Measurements from ENCODE around the gene MACROD2.

The MACROD2 gene

GRCh38 chr20:15422966-15423365 lies 1427.7 kb downstream of the MACROD2 start:
- no peak for DNase-seq

- no peak for DNase-seq
Observed at GRCh38 chr20:15439551-15439950, 1444.2 kb downstream of the MACROD2 start.

- DNase-seq, result no peak
Observed at GRCh38 chr20:15440049-15440820, 1444.9 kb downstream of the MACROD2 start.

GRCh38 chr20:15445056-15445840 lies 1449.9 kb downstream of the MACROD2 start:
- DNase-seq, result no peak

- DNase-seq, result no peak
Observed at GRCh38 chr20:15446373-15446772, 1451.1 kb downstream of the MACROD2 start.

GRCh38 chr20:15447549-15447948 lies 1452.2 kb downstream of the MACROD2 start:
- no peak for DNase-seq

- DNase-seq, result no peak
Observed at GRCh38 chr20:15449061-15449460, 1453.7 kb downstream of the MACROD2 start.

- no peak for DNase-seq
Observed at GRCh38 chr20:15451241-15451640, 1455.9 kb downstream of the MACROD2 start.

GRCh38 chr20:15455279-15455678 lies 1460.0 kb downstream of the MACROD2 start:
- no peak for DNase-seq

- DNase-seq, result no peak
Observed at GRCh38 chr20:15461938-15462337, 1466.6 kb downstream of the MACROD2 start.

GRCh38 chr20:15475483-15475882 lies 1480.2 kb downstream of the MACROD2 start:
- no peak for DNase-seq

- DNase-seq, result no peak
Observed at GRCh38 chr20:15476186-15476585, 1480.9 kb downstream of the MACROD2 start.

- no peak for DNase-seq
Observed at GRCh38 chr20:15476781-15477180, 1481.5 kb downstream of the MACROD2 start.

GRCh38 chr20:15482525-15482924 lies 1487.2 kb downstream of the MACROD2 start:
- DNase-seq, result no peak

GRCh38 chr20:15485519-15485918 lies 1490.2 kb downstream of the MACROD2 start:
- DNase-seq, result no peak

GRCh38 chr20:15487030-15487429 lies 1491.7 kb downstream of the MACROD2 start:
- no peak for DNase-seq

GRCh38 chr20:15487682-15488081 lies 1492.4 kb downstream of the MACROD2 start:
- no peak for DNase-seq

- DNase-seq, result no peak
Observed at GRCh38 chr20:15491575-15491974, 1496.3 kb downstream of the MACROD2 start.

- no peak for DNase-seq
Observed at GRCh38 chr20:15494851-15495250, 1499.5 kb downstream of the MACROD2 start.

GRCh38 chr20:15496501-15497039 lies 1501.3 kb downstream of the MACROD2 start:
- no peak for DNase-seq

GRCh38 chr20:15498926-15499325 lies 1503.6 kb downstream of the MACROD2 start:
- no peak for DNase-seq

GRCh38 chr20:15506311-15506710 lies 1511.0 kb downstream of the MACROD2 start:
- no peak for DNase-seq

GRCh38 chr20:15507151-15507550 lies 1511.8 kb downstream of the MACROD2 start:
- no peak for DNase-seq

- DNase-seq, result no peak
Observed at GRCh38 chr20:15511551-15511950, 1516.2 kb downstream of the MACROD2 start.

Measured in NCI-H748 treated with DMSO at 0.1 percent for 48 hours (cell line).